CD4-positive, alpha-beta T cell treated with Interferon alpha-2 for 1 hour (primary cell): ENCODE results near the gene NFKB2.
A peak's percentile ranks its signal among the peaks of the same experiment; 100 is the strongest.

Source experiments
- DNase-seq, 2 donors: peaks; one replicate each; pipeline ENCODE4 v3.0.0-alpha.2; 2020 to 2022

Gene NFKB2

DNA sequence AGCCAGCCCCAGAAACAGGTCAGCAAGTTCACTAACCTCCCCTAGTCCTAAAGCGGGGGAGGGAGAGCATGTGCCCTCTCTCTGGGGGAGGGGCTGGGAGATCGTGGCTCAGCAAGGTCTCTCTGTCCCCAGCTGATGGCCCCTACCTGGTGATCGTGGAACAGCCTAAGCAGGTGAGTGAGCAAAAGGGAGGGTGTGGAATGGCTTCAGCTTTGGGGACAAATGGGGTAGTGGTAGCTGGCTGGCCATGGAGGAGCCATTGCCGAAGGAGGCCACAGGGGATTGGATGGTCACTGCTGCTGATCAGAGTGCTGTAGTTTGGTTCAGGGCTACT, 779 bp downstream of the NFKB2 start:
- DNase-seq = no peak

DNA sequence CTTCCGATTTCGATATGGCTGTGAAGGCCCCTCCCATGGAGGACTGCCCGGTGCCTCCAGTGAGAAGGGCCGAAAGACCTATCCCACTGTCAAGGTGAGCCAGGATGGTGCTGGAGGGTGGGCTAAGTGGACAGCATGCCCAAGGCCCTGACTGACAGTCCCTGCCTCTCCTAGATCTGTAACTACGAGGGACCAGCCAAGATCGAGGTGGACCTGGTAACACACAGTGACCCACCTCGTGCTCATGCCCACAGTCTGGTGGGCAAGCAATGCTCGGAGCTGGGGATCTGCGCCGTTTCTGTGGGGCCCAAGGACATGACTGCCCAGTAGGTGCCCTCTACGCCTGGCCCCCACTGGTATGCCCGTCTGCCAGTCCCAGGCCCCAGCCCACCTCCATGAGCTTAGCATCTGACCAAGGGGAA, 1.2 kb downstream of the NFKB2 start:
- no peak for DNase-seq

DNA sequence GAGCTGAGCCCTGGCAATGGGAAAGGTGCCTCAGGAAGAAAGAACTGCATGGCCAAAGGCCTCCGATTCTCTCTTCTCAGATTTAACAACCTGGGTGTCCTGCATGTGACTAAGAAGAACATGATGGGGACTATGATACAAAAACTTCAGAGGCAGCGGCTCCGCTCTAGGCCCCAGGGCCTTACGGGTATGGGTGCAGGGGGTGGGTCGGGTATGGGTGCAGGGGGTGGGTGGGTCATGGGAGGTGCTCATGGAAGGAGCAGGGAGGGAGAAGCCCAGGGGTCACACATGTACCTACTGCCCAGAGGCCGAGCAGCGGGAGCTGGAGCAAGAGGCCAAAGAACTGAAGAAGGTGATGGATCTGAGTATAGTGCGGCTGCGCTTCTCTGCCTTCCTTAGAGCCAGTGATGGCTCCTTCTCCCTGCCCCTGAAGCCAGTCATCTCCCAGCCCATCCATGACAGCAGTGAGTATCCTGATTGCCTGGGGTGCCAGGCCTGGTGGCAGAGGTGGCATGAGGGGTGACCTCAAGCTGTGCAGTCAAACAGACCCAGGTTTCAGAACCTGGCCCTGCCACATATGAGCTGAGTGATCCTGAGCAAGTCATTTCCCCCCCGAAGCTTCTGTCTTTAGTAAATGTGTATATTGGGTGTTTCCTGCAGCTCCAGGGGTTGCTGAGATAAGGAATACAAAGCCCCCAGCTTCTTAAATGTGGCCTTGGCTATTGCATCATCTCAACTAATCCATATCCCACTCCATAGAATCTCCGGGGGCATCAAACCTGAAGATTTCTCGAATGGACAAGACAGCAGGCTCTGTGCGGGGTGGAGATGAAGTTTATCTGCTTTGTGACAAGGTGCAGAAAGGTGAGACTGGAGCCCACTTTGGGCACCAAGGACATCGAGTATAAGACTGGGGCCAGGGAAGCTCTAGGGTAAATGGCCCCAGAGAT, 2.0 kb downstream of the NFKB2 start:
- DNase-seq = no peak

DNA sequence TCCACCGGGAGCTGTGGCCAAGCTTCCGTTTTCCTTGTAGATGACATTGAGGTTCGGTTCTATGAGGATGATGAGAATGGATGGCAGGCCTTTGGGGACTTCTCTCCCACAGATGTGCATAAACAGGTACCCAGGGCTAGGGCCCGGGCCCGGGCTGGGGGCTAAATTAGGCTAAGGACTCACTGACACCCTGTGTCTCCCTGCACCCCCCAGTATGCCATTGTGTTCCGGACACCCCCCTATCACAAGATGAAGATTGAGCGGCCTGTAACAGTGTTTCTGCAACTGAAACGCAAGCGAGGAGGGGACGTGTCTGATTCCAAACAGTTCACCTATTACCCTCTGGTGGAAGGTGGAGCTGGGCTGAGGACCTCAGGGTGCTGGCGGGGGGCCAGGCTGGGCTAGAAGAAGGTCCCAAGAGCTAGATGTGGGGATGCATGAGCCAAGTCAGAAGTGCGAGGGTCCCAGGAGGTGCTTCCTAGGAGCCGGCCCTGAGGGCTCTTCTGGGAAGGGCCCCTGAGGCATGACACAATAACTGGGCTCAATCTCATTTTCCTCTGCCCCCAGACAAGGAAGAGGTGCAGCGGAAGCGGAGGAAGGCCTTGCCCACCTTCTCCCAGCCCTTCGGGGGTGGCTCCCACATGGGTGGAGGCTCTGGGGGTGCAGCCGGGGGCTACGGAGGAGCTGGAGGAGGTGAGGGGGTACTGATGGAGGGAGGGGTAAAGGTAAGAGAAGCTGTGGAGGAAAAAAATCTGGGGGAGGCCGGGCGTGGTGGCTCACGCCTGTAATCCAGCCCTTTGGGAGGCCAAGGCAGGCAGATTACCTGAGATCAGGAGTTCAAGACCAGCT, 2.9 kb downstream of the NFKB2 start:
- no peak for DNase-seq

DNA sequence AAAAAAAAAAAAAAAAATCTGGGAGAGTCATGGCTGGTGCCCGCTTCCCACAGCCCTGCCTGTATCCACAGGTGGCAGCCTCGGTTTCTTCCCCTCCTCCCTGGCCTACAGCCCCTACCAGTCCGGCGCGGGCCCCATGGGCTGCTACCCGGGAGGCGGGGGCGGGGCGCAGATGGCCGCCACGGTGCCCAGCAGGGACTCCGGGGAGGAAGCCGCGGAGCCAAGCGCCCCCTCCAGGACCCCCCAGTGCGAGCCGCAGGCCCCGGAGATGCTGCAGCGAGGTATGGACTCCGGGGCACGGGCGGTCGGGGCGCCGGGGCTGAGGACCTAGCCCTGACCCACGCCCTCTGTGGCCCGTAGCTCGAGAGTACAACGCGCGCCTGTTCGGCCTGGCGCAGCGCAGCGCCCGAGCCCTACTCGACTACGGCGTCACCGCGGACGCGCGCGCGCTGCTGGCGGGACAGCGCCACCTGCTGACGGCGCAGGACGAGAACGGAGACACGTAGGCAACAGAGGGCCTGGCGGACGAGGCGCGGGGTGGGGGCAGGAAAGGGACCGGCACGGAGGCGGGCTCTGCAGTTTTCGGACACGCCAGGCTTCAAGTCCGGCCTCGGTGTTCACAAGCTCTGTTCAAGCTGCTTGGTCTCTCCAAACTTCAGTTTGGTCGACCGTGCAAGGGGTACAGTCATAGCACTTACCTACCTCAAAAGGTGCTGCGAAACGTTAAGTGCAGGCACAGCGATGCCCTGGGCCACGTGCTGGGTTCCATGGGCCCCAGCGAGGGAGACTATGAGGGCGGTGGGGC, 3.9 kb downstream of the NFKB2 start:
- peak; percentile 88 to 92 for DNase-seq

DNA sequence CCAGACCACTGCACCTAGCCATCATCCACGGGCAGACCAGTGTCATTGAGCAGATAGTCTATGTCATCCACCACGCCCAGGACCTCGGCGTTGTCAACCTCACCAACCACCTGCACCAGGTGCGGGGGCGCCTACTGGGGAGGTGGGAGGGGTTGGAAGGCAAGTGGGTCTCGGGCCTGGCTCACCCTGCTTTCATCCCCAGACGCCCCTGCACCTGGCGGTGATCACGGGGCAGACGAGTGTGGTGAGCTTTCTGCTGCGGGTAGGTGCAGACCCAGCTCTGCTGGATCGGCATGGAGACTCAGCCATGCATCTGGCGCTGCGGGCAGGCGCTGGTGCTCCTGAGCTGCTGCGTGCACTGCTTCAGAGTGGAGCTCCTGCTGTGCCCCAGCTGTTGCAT, 4.6 kb downstream of the NFKB2 start:
- DNase-seq = no peak

DNA sequence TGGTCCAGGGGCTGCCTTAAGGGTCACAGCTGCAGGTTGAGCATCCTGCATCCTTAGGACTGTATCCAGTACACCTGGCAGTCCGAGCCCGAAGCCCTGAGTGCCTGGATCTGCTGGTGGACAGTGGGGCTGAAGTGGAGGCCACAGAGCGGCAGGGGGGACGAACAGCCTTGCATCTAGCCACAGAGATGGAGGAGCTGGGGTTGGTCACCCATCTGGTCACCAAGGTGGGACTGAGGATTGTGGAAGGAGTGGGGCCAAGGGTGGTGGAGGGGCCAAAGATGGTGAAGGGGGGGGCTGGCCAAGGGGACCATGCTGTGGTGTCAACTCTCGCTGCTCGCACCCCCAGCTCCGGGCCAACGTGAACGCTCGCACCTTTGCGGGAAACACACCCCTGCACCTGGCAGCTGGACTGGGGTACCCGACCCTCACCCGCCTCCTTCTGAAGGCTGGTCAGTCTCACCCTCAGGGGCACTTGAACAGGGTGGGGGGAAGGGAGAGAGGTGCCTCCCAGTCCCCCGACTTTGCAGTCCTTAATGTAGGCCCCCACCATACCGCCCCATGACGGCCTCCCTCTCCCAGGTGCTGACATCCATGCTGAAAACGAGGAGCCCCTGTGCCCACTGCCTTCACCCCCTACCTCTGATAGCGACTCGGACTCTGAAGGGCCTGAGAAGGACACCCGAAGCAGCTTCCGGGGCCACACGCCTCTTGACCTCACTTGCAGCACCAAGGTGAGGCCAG, 5.3 kb downstream of the NFKB2 start:
- no peak for DNase-seq

DNA sequence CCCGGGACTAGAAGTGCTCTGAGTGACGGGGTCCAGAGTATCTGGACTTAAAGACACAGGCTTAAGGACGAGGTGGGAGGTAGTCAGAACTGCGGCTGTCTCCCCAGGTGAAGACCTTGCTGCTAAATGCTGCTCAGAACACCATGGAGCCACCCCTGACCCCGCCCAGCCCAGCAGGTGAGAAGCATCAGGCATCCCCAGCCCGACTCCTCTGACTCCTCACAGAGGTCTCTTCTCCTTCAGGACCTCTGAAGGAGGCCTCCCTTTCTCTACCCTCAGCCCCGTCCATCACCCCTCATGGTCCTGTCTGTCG, 5.8 kb downstream of the NFKB2 start:
- DNase-seq = no peak

DNA sequence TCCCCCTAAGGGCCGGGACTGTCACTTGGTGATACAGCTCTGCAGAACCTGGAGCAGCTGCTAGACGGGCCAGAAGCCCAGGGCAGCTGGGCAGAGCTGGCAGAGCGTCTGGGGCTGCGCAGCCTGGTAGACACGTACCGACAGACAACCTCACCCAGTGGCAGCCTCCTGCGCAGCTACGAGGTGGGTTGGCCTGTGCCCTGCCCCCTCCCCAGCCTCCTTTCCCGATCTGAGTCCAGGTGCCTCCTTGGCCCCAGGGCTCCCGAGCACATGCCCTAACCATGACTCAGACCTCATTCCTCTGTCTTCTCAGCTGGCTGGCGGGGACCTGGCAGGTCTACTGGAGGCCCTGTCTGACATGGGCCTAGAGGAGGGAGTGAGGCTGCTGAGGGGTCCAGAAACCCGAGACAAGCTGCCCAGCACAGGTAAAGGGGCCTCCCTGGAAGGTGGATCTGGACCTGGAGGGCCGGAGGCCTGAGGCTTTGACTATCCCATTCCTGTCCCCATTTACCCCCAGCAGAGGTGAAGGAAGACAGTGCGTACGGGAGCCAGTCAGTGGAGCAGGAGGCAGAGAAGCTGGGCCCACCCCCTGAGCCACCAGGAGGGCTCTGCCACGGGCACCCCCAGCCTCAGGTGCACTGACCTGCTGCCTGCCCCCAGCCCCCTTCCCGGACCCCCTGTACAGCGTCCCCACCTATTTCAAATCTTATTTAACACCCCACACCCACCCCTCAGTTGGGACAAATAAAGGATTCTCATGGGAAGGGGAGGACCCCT, 6.4 kb downstream of the NFKB2 start:
- DNase-seq = no peak

DNA sequence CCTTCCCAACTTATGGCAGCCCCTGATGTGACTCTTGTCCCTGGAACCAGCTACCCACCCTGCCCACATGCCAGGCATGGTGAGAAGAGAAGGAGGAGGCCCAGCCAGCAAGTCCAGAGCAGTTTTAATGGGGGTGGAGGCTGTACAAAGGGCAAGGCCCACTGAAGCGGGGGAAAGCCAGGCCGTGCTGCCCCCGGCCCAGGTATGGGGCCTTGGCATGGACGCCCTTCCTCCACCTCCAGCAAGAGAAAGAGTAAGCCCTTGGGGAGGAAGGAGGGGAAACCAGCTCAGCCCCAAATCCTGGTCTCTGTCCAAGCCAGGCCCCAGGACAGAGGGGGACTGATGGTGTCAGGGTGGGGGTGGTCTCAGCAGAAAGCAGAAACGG, 7.0 kb downstream of the NFKB2 start:
- no peak for DNase-seq

DNA sequence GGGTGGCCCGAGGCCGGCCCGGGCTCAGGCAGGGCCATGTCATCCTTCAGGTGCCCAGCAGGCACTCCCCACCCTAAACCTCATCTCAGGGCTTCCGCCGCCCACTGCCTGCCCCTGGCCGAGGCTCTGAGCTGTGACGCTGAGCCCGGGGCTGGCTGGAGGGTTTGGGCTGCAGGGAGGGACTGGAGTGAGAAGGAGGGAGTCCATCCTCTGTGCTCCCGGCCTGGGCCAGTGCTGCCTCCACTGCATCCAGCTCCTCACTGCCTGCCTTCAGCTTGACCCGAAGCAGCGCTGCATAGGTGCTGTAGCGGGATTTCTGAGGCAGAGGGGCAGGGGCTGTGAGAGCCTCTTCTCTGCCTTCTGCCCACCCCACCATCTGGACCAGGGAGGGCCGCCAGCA, 7.6 kb downstream of the NFKB2 start:
- DNase-seq = no peak

DNA sequence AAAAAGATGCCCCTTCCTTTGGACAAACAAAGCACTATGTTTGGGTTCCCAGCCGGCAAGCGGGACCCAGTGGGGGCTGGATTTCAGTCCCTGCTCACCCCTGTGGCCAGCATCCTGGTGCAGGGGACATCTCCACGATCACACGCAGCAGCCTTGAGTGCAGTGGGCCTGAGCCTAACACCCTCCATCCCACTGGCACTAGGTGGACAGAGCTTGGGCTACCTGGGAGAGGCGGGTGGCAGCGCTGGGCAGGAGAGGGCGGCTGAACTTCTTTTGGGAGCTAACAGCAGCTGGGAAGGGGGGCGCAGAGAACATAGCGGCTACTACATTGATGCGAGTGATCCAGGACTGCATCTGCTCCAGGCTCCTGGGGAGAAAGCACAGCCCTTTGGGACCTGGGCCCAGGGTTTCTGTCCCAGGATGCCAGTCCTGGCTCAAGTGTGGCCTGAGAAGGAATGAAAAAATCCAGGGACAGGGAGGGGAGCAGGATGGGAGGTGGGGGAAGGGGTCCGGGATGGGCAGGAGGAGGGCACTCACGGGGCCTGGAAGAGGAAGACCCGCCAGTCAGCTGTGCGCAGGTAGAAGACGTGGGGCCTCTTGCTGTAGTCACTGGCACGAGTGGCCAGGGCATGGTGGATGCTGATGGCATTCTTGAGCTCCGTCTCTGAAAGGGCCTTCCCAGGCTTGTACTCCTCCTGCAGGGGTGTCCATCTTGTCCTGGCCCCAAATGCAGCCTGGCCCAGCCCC, 9.0 kb downstream of the NFKB2 start:
- peak in 1 of 2 donors; percentile 19 for DNase-seq

DNA sequence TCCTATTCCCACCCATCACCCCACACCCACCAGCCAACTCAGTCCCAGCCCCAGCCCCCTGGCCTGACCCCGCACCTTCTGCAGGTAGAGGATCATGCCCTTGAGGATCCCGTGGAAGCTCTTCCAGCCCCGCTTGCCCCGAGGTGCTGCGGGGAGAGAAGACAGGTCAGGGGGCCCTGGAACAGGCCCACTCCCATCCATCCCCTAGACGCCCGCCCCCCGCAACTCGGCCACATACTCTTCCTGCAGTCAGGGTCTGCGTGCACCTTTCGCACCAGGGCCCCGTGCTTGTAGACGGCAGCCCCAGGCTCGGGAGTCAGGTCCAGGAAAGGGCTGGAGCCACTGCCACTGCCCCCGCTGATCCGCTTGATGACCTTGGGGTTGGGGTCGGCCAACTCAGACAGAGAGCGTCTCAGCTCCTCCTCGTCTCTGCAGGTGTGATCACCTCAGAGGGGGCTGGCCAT, 9.6 kb downstream of the NFKB2 start:
- no peak for DNase-seq

DNA sequence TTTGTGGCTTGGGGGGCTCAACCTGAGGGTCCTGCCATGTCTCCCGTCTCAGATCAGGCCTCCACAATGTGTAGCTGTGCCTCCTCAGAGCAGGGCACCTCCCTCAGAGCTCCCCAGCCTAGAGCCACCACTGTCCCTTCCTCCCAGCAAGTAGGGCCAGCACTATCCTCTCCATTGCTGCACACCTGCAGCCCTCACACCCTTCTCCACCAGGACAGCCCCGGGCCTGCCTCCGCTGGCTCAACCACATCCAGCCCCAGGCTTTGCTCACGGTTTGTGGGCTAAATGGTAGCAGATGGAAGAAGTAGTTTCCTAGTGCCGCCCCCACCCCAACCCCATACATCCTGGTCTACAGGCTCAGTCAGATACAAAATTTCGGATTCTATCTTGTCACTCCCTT, 10.1 kb downstream of the NFKB2 start:
- DNase-seq = no peak

DNA sequence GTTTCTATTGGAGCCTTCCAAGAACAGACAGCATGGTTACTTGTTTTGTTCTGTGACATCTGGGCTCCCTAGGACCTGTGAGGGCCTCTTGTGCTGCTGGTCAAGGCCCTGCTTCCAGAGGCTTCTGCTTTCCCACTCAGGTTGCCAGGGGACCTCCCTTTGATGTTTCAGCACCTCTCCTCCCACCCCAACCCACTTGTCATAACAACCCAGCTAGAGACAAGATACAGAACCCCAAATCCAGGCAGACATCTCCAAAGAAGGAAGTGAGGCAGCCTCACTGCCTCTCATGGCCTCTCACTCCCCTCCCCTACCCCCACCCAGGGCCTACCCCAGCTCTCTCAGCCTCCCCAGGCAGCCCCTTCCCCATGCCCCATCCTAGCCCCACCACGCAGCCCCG, 11.3 kb downstream of the NFKB2 start:
- no peak for DNase-seq

DNA sequence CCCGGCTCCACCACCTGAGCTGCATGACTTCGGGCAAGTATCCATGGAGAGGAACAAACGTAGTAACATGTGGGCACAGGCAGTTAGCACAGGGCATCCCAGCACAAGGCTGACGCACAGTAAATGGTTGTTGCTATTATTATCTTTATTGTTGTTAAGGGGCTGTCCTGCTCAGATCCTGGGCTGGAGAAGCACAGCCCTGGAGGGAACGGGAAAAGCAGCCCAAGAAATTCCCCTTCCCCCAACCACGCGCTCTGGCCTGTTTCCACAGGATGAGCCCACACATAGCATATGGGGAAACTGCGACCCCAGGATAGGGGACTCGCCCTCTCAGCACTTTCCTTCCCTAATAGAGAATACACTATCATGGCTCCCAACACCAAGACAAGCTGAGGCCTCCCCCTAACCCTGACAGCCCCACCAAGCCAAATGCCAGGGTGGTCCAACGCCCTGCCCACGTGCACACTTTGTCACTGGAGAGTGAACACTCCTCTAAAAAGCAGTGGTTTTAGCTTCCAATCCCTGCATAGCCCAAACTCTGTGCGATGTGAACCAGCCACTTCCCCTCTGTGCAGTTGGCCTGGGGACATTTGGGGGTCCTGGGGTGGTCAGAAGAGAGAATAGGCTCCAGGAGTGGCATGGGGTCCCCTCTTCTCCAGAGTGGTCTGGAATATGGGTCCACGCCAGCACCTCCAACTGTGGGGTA, 12.1 kb downstream of the NFKB2 start:
- no peak for DNase-seq

DNA sequence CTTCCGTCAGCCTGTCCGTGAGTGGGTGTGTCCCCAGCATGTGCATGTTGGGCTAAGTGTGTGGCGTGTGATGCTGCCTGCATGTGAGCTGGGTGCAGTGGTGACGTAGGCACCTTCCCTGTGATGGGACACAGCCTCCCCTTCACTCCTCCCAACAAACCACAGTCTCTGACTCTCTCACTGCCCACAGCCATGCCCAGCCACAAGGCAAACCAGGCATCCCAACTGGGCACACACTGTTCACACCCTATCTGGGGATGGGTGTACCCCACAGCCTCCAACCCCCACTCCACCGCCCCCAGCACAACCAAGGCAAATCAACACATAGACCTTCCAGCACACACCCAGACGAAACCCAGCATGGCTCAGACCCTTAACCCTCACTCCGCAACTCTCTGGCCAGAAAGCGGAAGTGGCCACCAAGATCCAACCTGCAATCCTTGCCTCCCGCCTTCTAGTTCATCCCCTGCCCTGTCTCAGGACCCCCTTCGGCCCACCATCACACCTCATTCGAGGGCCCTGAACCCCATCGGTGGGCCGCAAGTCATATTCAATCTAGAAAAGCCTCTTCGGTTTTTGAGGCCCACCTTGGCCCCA, 12.7 kb downstream of the NFKB2 start:
- no peak for DNase-seq

DNA sequence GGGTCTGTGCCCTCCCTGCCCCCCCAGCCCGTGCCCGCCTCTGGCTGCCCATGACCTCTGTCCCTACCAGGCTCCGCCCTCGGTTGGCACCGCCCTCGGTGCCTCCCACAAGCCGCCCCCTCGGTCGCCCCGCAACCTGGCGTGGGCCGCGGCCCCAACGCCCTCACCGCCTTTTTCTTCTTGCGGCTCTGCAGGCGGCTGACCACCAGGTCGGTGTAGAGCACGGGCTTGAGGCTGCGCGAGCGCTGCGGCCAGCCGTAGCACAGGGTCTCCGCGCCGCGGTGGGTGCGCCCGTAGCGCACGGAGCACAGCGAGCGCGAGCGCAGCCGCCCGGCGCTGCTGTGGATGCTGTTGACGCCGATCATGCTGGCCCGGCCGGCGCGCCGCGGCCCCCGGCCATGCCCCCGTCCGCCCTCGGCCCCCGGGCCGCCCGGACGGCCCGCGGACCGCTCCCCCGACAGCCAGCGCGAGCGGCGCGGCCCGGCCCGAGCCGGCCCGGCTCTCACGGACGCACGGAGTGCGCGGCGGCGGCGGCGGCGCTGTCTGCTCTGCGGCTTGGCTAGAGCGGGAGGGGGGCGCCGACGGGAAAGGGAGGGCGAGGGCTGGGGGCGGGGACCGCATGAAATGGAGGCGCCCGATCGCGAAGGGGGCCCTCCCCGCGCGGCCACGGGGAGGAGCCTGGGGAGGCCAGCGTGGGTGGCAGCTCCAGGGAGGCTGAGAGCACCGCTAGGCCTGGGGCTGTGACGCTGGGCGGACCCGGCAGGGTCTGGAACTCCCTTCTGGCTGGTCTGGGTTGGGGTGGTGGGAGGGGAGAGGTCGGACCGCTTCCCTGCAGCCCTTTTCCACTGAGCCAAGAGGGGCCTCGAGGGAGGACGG, 13.5 kb downstream of the NFKB2 start:
- peak; percentile 67 to 78 for DNase-seq
